Mucosa of rectum (tissue), 2 donors: Measurements from ENCODE around the gene CPNE4.
"Not testable (repeated sequence)": the region's sequence is repeated elsewhere in the genome, so short reads cannot be mapped to it uniquely, and the experiment has no call there.

ENCODE experiments used
- H3K27ac ChIP-seq, 2 donors: one replicate each; pipeline ENCODE4 v1.7.0; 2013; ENCODE audit warnings: inconsistent platforms in 2 of 2, low read depth in 2 of 2, low read length in 2 of 2
- H3K27me3 ChIP-seq, 2 donors: one replicate each; pipeline ENCODE4 v1.7.0; 2013; ENCODE audit warnings: low read length in 2 of 2; ENCODE audit not compliant: control insufficient read depth in 2 of 2, insufficient read depth in 2 of 2
- H3K36me3 ChIP-seq, 2 donors: one replicate each; pipeline ENCODE4 v1.7.0; 2013; ENCODE audit warnings: low read length in 2 of 2; ENCODE audit not compliant: control insufficient read depth in 2 of 2, insufficient read depth in 2 of 2
- H3K4me1 ChIP-seq, 2 donors: one replicate each; pipeline ENCODE4 v1.7.0; 2013; ENCODE audit warnings: low read length in 2 of 2, mild to moderate bottlenecking in 1 of 2; ENCODE audit not compliant: control insufficient read depth in 2 of 2, insufficient read depth in 2 of 2
- H3K4me3 ChIP-seq, 2 donors: one replicate each; pipeline ENCODE4 v1.7.0; 2013; ENCODE audit warnings: low read length in 2 of 2
- H3K9ac ChIP-seq, 2 donors: one replicate each; pipeline ENCODE4 v1.7.0; 2013; ENCODE audit warnings: low read length in 2 of 2, low read depth in 1 of 2, mild to moderate bottlenecking in 1 of 2
- H3K9me3 ChIP-seq, 2 donors: one replicate each; pipeline ENCODE4 v1.7.0; 2013; ENCODE audit warnings: low read length in 2 of 2; ENCODE audit not compliant: control insufficient read depth in 2 of 2
- donor health status: healthy.
- donor health status: Normal muscosa, but diverticular disease.

Gene CPNE4

DNA sequence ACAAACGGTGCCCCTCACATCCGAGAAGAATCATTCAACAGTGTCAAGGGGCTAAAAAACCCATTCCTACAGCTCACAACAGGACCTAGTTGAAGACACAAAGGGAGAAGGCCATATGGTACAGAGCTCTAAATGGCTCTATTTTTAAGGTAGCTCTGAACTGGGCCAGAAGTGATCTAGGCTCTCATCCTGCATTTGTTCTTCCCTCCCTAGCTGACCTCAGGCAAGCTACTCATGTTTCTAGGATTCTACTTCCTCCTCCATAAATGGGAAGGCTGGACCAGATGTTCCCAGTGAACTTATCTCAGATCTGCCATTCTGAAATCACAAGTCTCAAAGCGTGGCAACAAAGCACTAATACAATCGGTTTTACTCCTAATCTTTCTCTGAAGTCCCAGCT is 62.3 kb downstream of the CPNE4 start:
- Histone ChIP-seq H3K36me3 (no peaks in the 10 kb centered on the region), H3K4me1 (no peaks in the 10 kb centered on the region), H3K9me3 (no peaks in the 10 kb centered on the region), H3K9ac (no peak overlapping the region), H3K27me3 (no peaks in the 10 kb centered on the region), H3K4me3 (no peak overlapping the region), H3K27ac (no peak overlapping the region)

DNA sequence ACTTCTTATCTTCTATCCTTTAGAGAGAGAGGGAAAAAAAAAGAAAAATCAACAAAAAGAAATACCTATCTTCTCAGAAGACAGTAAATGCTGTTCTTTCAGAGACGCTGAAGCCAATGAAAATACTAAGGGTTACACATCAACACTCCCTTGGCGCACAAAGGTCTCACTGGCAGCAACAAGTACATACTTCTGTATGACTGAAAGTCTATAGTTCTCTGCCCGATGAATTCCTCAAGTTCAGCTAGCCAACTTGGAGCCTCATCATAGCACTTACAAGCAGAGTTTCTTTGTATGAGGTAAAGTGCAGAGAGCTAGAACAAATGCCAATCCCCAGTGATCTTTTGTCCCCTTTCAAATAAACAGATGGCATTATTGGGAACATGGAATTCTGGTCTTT is 62.7 kb downstream of the CPNE4 start:
- H3K9me3 ChIP-seq = no peaks in the 10 kb centered on the region
- H3K27ac ChIP-seq = no peak overlapping the region
- H3K4me3 ChIP-seq = no peak overlapping the region
- H3K36me3 ChIP-seq = no peaks in the 10 kb centered on the region
- no peak overlapping the region for H3K9ac ChIP-seq
- no peaks in the 10 kb centered on the region for H3K27me3 ChIP-seq
- H3K4me1 ChIP-seq = no peaks in the 10 kb centered on the region

DNA sequence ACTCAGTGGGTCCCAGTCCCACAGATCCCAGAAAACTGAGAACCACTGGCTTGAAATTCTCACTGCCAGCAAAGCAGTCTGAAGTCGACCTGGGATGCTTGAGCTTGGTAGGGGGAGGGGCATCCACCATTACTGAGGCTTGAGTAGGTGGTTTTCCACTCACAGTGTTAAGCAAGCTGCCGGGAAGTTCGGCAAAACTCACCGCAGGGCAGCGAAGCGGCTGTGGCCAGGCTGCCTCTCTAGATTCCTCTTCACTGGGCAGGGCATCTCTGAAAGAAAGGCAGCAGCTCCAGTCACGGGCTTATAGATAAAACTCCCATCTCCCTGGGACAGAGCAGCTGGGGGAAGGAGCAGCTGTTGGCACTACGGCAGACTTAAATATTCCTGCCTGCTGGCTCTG is 71.4 kb downstream of the CPNE4 start:
- not testable (repeated sequence) for H3K27ac ChIP-seq, H3K4me3 ChIP-seq, H3K9ac ChIP-seq, H3K4me1 ChIP-seq, H3K27me3 ChIP-seq, H3K36me3 ChIP-seq, H3K9me3 ChIP-seq

DNA sequence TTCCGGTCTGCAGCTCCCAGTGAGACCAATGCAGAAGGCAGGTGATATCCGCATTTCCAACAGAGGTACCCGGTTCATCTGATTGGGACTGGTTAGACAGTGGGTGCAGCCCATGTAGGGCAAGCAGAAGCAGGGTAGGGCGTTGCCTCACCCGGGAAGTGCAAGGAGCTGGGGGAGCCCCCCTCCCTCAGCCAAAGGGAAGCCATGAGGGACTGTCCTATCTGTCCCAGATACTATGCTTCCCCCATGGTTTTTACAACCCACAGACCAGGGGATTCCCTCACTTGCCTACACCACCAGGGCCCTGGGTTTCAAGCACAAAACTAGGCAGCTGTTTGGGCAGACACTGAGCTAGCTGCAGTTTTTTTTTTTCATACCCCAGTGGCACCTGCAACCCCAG is 71.8 kb downstream of the CPNE4 start:
- no peak overlapping the region for H3K9ac ChIP-seq
- no peaks in the 10 kb centered on the region for H3K36me3 ChIP-seq

DNA sequence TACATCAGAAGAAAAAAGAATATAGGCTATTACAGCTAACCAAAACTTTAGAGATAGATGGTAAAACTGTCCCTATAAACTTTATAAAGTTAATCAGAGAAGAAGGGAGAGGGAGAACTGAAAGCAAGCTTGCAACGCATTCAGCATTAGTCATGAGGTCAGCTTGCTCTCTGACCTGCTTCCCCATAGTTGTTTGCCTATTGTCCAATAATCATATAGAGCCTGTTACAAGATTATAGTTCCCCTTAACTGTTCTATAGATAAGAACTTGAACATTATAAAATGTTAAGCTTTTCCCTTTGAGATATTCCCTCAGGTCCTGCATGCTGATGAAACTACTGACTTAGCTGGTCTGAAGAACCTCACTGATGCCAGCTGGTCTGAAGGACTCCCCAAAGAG is 74.5 kb downstream of the CPNE4 start:
- no peaks in the 10 kb centered on the region for H3K9me3 ChIP-seq
- no peaks in the 10 kb centered on the region for H3K4me1 ChIP-seq
- H3K27ac ChIP-seq = no peak overlapping the region
- H3K36me3 ChIP-seq = no peaks in the 10 kb centered on the region
- H3K27me3 ChIP-seq = no peaks in the 10 kb centered on the region
- H3K4me3 ChIP-seq = no peak overlapping the region
- H3K9ac ChIP-seq = no peak overlapping the region

More for the DNA sequence above, 71.8 kb downstream of the CPNE4 start:
- Histone ChIP-seq H3K27ac (no peak overlapping the region), H3K9me3 (no peaks in the 10 kb centered on the region), H3K27me3 (no peaks in the 10 kb centered on the region), H3K4me1 (no peaks in the 10 kb centered on the region), H3K4me3 (no peak overlapping the region)

DNA sequence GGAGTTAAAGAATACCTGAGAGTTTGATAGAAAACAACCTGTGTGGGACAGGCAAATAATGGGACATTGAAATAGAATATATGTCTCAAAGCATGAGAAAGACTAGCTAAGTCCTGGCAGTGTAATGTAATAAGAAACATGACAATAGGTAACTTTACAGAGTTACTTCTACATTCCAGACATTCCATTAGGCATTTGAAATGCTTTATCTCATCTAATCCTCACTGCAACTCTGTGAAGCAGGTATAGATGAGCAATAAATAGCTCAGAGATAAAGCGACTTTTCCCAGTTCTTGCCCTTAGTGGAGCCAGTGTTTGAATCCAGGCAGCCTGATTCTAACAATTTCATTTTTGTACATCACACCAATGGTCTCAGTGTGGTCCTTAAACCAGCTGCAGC is 76.8 kb downstream of the CPNE4 start:
- Histone ChIP-seq H3K4me3 (no peak overlapping the region), H3K27ac (no peak overlapping the region), H3K27me3 (no peaks in the 10 kb centered on the region), H3K9me3 (no peaks in the 10 kb centered on the region), H3K9ac (no peak overlapping the region), H3K4me1 (no peaks in the 10 kb centered on the region), H3K36me3 (no peaks in the 10 kb centered on the region)

DNA sequence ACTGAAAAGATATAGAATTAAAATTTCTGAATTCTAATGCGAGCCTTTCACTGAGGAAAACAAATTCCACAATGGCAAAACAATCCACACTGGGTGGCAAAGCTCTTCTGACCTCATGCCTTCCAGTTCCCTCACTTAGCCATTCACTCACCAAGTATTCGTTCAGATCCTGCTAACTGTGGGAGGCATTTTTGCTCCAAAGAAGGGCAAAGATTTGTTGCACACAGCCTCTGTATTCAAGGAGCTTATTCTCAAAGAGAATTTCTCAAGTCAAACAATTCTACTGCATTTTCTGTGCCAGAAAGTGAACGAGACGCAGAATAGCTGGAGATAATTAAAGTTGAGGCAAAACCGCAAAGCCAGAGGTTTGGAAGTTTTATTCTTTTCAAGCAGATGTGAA is 77.3 kb downstream of the CPNE4 start:
- Histone ChIP-seq H3K9me3 (no peaks in the 10 kb centered on the region), H3K36me3 (no peaks in the 10 kb centered on the region), H3K4me3 (no peak overlapping the region), H3K9ac (no peak overlapping the region), H3K4me1 (no peaks in the 10 kb centered on the region), H3K27ac (no peak overlapping the region), H3K27me3 (no peaks in the 10 kb centered on the region)

DNA sequence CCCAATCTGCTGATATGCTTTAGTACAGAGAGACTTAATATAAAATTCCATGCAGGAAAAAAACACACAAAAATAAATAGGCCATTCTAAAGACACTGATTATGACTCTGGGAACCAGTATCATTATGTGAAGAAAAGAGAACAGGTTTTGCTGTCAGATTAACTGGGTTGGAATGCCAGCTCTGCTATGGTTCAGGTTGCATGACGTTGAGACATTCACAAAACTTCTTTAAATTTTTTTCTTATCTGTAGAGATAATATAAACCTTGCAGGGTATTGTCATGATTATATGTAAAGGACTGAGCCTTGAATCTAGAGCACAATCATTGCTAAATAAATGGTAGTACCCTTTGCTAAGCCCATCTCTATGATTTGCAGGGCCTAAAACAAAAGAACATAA is 86.0 kb downstream of the CPNE4 start:
- Histone ChIP-seq H3K27me3 (no peaks in the 10 kb centered on the region), H3K36me3 (no peaks in the 10 kb centered on the region), H3K9me3 (no peaks in the 10 kb centered on the region), H3K9ac (no peak overlapping the region), H3K4me3 (no peak overlapping the region), H3K4me1 (no peaks in the 10 kb centered on the region), H3K27ac (no peak overlapping the region)

DNA sequence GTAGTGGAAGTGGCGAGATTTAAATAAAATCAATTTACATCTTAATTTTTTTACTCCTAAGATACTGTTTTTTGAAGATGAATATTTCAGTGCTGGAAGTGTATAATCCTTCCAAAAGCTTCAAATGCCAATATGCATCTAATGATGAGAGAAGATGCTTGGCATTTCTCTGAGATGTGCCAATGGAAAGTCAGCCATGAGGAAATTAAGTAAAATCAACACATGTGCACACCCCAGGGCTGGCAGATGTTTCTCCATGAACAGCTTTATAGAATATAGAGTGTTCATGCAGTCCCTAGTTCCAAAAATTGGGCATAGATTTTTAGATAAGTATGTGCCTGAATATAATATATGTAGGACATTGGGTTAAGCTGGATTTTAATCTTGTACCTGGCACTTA is 90.1 kb downstream of the CPNE4 start:
- Histone ChIP-seq H3K4me3 (no peak overlapping the region), H3K27me3 (no peaks in the 10 kb centered on the region), H3K4me1 (no peaks in the 10 kb centered on the region), H3K9ac (no peak overlapping the region), H3K27ac (no peak overlapping the region), H3K36me3 (no peaks in the 10 kb centered on the region), H3K9me3 (no peaks in the 10 kb centered on the region)

DNA sequence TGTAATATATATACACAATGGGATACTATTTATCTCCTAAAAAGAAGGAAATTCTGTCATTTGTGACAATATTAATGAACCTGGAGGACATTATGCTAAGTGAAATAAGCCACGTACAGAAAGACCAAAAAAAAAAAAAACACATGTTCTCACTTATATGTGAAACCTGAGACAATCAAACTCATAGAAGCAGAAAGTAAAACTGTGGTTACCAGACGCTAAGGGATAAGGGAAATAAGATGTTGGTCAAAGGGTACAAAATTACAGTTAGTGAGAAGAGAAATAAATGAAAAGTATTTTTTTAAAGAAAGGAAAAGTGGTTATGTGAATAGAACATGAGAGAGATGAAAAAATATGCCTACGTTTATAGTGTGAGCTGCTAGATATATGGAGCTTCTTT is 101.1 kb downstream of the CPNE4 start:
- H3K4me1 ChIP-seq = no peaks in the 10 kb centered on the region
- H3K27me3 ChIP-seq = no peaks in the 10 kb centered on the region
- no peak overlapping the region for H3K9ac ChIP-seq
- H3K27ac ChIP-seq = no peak overlapping the region
- no peaks in the 10 kb centered on the region for H3K36me3 ChIP-seq
- H3K9me3 ChIP-seq = no peaks in the 10 kb centered on the region
- no peak overlapping the region for H3K4me3 ChIP-seq

DNA sequence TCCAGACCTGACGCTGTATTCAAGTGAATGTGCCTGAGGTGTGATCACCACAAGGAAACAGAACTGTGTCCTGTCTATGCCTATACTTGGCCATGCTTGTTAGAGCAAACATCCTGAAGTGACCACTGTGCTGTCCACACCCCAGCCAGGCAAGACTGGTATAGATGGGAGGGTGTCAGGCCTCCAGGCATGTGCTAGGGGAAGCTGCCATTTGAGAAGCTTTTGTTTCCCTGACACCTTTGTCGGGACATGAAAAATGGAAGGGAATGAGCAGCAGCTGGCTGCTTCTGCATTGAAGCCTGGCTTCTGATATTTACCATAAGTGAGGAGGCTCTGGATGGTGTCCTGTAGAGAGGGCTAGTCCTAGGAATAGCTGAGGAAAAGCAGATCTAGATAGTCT is 106.2 kb downstream of the CPNE4 start:
- H3K9ac ChIP-seq = no peak overlapping the region
- no peak overlapping the region for H3K27ac ChIP-seq
- H3K36me3 ChIP-seq = no peaks in the 10 kb centered on the region
- no peaks in the 10 kb centered on the region for H3K27me3 ChIP-seq
- no peaks in the 10 kb centered on the region for H3K4me1 ChIP-seq
- H3K9me3 ChIP-seq = no peaks in the 10 kb centered on the region
- no peak overlapping the region for H3K4me3 ChIP-seq
